ENCODE measurements around the gene JAG1. TPM values are rescaled to one million over a fixed set of nuclear protein-coding genes. Genes with fewer than 3 reads are reported as not detected.
"Not testable (repeated sequence)": the region's sequence is repeated elsewhere in the genome, so short reads cannot be mapped to it uniquely, and the experiment has no call there.

The JAG1 gene
- total and polyA plus RNA-seq, 5 experiments from 2014 or later, result 0.05 to 0.18 (median 0.06) TPM; not detected in 2

GRCh38 chr20:10597637-10598036, 76.2 kb downstream of the JAG1 start:
- DNase-seq (no peak), ATAC-seq (no peak)
- Mint-ChIP-seq H3K9me3 (no peaks in the 10 kb centered on the region), H3K36me3 (peaks cover 5 to 55% (median 47%) of the 10 kb centered on the region in 3 donors), H3K4me1 (peaks cover 0 to 3% (median 0%) of the 10 kb centered on the region in 4 donors), H3K27me3 (no peaks in the 10 kb centered on the region), H3K4me3 (no peak overlapping the region), H3K27ac (no peak overlapping the region)
- POLR2A ChIA-PET, result no interaction called here

DNA sequence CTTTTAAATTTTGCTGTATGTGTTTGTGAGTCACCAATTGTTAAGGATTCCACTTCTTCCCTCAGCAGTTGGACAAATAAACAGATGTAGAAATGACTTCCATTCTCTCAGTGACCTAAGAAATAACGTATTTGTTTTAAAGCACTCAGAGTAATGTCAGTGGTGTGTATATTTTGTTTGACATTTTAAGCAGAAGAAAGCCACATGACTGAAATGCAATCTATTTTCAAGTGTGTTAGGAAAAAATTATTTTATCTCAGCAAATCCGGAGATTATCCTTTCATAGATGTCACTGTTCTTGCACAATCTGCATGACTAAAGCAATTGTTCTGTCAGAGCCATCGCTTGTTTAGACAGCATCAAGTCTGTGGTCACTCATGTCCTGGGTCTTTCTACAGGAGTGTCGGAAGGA, 77.1 kb downstream of the JAG1 start:
- Mint-ChIP-seq H3K27ac (no peak overlapping the region), H3K4me1 (no peaks in the 10 kb centered on the region), H3K36me3 (peaks cover 0 to 47% (median 42%) of the 10 kb centered on the region in 3 donors), H3K27me3 (no peaks in the 10 kb centered on the region), H3K4me3 (no peak overlapping the region), H3K9me3 (no peaks in the 10 kb centered on the region)
- POLR2A ChIA-PET, result no interaction called here
- DNase-seq, result no peak
- no peak for ATAC-seq

GRCh38 chr20:10595985-10596384, 77.8 kb downstream of the JAG1 start:
- no peak overlapping the region for H3K4me3 Mint-ChIP-seq
- ATAC-seq (no peak), DNase-seq (no peak)
- H3K27ac Mint-ChIP-seq, result no peak overlapping the region
- peaks cover 0 to 40% (median 39%) of the 10 kb centered on the region in 3 donors for H3K36me3 Mint-ChIP-seq
- no peaks in the 10 kb centered on the region for H3K27me3 Mint-ChIP-seq
- H3K4me1 Mint-ChIP-seq, result peaks cover 0 to 4% (median 0%) of the 10 kb centered on the region in 4 donors
- POLR2A ChIA-PET, result no interaction called here
- no peaks in the 10 kb centered on the region for H3K9me3 Mint-ChIP-seq

- Mint-ChIP-seq H3K4me1 (peaks cover 0 to 4% (median 0%) of the 10 kb centered on the region in 4 donors), H3K27ac (no peak overlapping the region), H3K9me3 (no peaks in the 10 kb centered on the region), H3K36me3 (peaks cover 0 to 32% (median 32%) of the 10 kb centered on the region in 3 donors), H3K4me3 (no peak overlapping the region), H3K27me3 (no peaks in the 10 kb centered on the region)
- POLR2A ChIA-PET, result no interaction called here
- no peak for ATAC-seq
- no peak for DNase-seq
Measured at GRCh38 chr20:10595266-10595665, 78.5 kb downstream of the JAG1 start.

DNA sequence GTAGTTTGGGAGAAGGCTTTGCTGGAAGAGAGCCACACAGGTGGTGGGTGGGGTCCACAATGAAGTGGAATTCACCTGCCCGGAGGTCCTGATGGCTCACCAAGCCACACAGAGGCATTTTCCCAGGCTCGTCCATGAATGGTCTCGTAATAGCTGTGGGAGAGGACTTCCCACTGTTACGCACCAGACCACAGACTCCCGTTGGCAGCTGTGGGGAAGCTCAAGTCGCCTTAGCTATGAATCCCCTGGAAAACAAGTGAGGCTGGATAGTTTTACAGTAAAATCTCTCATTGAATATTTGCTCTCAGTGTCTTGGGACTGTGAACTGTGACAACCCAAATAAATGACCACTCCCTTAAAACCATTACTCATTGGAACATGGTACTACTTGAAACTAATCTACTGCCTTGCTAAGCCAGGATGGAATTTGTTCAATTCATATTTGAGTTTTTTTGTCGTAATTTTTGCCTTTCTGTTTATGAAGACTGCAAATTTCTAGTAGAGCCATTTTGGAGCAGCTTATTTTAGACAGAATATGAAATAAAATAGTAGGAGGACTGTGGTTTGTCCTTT, 79.4 kb downstream of the JAG1 start:
- H3K27me3 Mint-ChIP-seq, result no peaks in the 10 kb centered on the region
- POLR2A ChIA-PET, result interaction anchor here (0.7 kb wide), 1 partner anchor 49 kb away, joined by 3 read pairs; no protein-coding TSS in a partner anchor
- H3K36me3 Mint-ChIP-seq, result peaks cover 0 to 30% (median 29%) of the 10 kb centered on the region in 3 donors
- no peaks in the 10 kb centered on the region for H3K9me3 Mint-ChIP-seq
- DNase-seq, result no peak
- peaks cover 0 to 4% (median 0%) of the 10 kb centered on the region in 4 donors for H3K4me1 Mint-ChIP-seq
- no peak overlapping the region for H3K4me3 Mint-ChIP-seq
- no peak for ATAC-seq
- H3K27ac Mint-ChIP-seq, result no peak overlapping the region

GRCh38 chr20:10591946-10592521, 81.8 kb downstream of the JAG1 start:
- ATAC-seq, result no peak

GRCh38 chr20:10590950-10591671, 82.7 kb downstream of the JAG1 start:
- no peak for DNase-seq
- POLR2A ChIA-PET, result no interaction called here

More at GRCh38 chr20:10591946-10592521, 81.8 kb downstream of the JAG1 start:
- POLR2A ChIA-PET, result no interaction called here
- Mint-ChIP-seq H3K36me3 (peaks cover 0 to 13% (median 10%) of the 10 kb centered on the region in 3 donors), H3K9me3 (no peaks in the 10 kb centered on the region), H3K4me1 (peaks cover 0 to 4% (median 0%) of the 10 kb centered on the region in 4 donors), H3K4me3 (no peak overlapping the region), H3K27me3 (no peaks in the 10 kb centered on the region), H3K27ac (no peak overlapping the region)
- no peak for DNase-seq

DNA sequence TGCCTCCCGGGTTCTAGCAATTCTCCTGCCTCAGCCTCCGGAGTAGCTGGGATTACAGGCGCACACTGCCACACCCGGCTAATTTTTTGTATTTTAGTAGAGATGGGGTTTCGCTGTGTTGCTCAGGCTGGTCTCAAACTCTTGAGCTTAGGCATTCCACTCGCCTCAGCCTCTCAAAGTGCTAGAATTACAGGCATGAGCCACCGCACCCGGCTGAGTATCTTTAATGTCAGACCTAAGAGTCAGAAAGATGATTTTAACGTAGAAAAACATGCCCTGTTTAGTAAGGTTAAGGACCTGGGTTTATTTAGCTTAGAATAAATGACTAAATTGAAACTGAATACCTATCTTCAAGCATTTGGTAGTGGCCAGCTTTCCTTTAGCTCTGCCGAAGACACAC, 83.4 kb downstream of the JAG1 start:
- ATAC-seq, H3K27me3 Mint-ChIP-seq, H3K4me3 Mint-ChIP-seq, H3K4me1 Mint-ChIP-seq, DNase-seq, POLR2A ChIA-PET, H3K36me3 Mint-ChIP-seq, H3K9me3 Mint-ChIP-seq: not testable (repeated sequence)
- H3K27ac Mint-ChIP-seq, result peak overlapping the region in 1 of 10 donors; percentile 33

More at GRCh38 chr20:10590950-10591671, 82.7 kb downstream of the JAG1 start:
- Mint-ChIP-seq H3K36me3 (peaks cover 0 to 9% (median 6%) of the 10 kb centered on the region in 3 donors), H3K4me3 (no peak overlapping the region), H3K27ac (peak overlapping the region in 1 of 10 donors; percentile 33), H3K27me3 (no peaks in the 10 kb centered on the region), H3K4me1 (peaks cover 0 to 4% (median 0%) of the 10 kb centered on the region in 4 donors), H3K9me3 (peaks cover 0 to 4% (median 0%) of the 10 kb centered on the region in 9 donors)
- ATAC-seq, result no peak

Small RNA genes within 50 kb of the gene (microRNA-seq; reads per million reads assigned to microRNA genes)
- not detected for gene MIR6870 (ENCODE audit: borderline microRNAs expressed)

Other genes with a start within 250 kb of the JAG1 start
- 10 to 100 TPM; 13.9 to 16.0 TPM for gene MKKS, start 239.8 kb downstream of the JAG1 start, total RNA-seq
- 10 to 100 TPM; 26.1 to 37.4 (median 32.2) TPM for gene MKKS, start 239.8 kb downstream of the JAG1 start, polyA plus RNA-seq
- gene SLX4IP, start 238.7 kb downstream of the JAG1 start, total RNA-seq, result 1 to 10 TPM; 6.1 to 6.3 TPM
- gene SLX4IP, start 238.7 kb downstream of the JAG1 start, polyA plus RNA-seq, result 1 to 10 TPM; 1.5 to 2.5 (median 1.6) TPM